Iris pigment epithelial cell (primary cell): ENCODE results near the gene ANKRD40CL.
A peak's percentile ranks its signal among the peaks of the same experiment; 100 is the strongest.
"Not testable (repeated sequence)": the region's sequence is repeated elsewhere in the genome, so short reads cannot be mapped to it uniquely, and the experiment has no call there.

ENCODE experiments used
- DNase-seq: peaks from one replicate; pipeline ENCODE4 v3.0.0-alpha.2; 2011; ENCODE audit warnings: low read depth

ANKRD40CL gene

GRCh38 chr17:50762177-50762576 is 5.1 kb downstream of the ANKRD40CL start:
- DNase-seq = no peak

GRCh38 chr17:50758989-50759544 is 8.3 kb downstream of the ANKRD40CL start:
- no peak for DNase-seq

GRCh38 chr17:50758524-50758923 is 8.8 kb downstream of the ANKRD40CL start:
- DNase-seq = no peak

- DNase-seq = no peak
These were observed 12.8 kb downstream of the ANKRD40CL start for GRCh38 chr17:50754521-50754920.

- no peak for DNase-seq
These were observed 18.1 kb downstream of the ANKRD40CL start for GRCh38 chr17:50749245-50749644.

GRCh38 chr17:50745631-50746030 is 21.7 kb downstream of the ANKRD40CL start:
- DNase-seq = no peak

GRCh38 chr17:50739098-50739497 is 28.2 kb downstream of the ANKRD40CL start:
- DNase-seq = no peak

GRCh38 chr17:50737118-50737698 is 30.1 kb downstream of the ANKRD40CL start:
- peak; percentile 35 for DNase-seq

GRCh38 chr17:50735287-50735686 is 32.0 kb downstream of the ANKRD40CL start:
- no peak for DNase-seq

GRCh38 chr17:50731575-50732460 is 35.5 kb downstream of the ANKRD40CL start:
- no peak for DNase-seq

- DNase-seq = no peak
These were observed 38.2 kb downstream of the ANKRD40CL start for GRCh38 chr17:50728881-50729765.

- no peak for DNase-seq
These were observed 39.2 kb downstream of the ANKRD40CL start for GRCh38 chr17:50728112-50728429.

- DNase-seq = no peak
These were observed 41.3 kb downstream of the ANKRD40CL start for GRCh38 chr17:50725769-50726655.

GRCh38 chr17:50724622-50725021 is 42.7 kb downstream of the ANKRD40CL start:
- DNase-seq = not testable (repeated sequence)

GRCh38 chr17:50722746-50723145 is 44.6 kb downstream of the ANKRD40CL start:
- DNase-seq = peak; percentile 13

GRCh38 chr17:50721194-50722010 is 45.9 kb downstream of the ANKRD40CL start:
- no peak for DNase-seq

- no peak for DNase-seq
These were observed 47.2 kb downstream of the ANKRD40CL start for GRCh38 chr17:50719924-50720794.

- peak; percentile 94 for DNase-seq
These were observed 48.0 kb downstream of the ANKRD40CL start, which contains the start of gene LUC7L3 for GRCh38 chr17:50719144-50719923. Gene LUC7L3, plus strand, starts transcription at chr17:50719603. Its CDS starts 130 bp downstream, at chr17:50719733.
